Erythroblast (primary cell): Measurements from ENCODE around the gene HDGFL3.

Source experiments
- GATA1 ChIP-seq: IDR thresholded peaks from 2 replicates; pipeline ENCODE4 v1.6.1; 2011; ENCODE audit warnings: low read depth, mild to moderate bottlenecking, control low read depth, low read length, moderate library complexity
- POLR2A ChIP-seq: IDR thresholded peaks from 2 replicates; pipeline ENCODE4 v1.6.1; 2011; ENCODE audit warnings: mild to moderate bottlenecking, low read length

- TF ChIP-seq POLR2A = no peak
- TF ChIP-seq GATA1 = no peak
Measured at GRCh38 chr15:83203543-83203942, 4.1 kb downstream of the HDGFL3 start.
